ENCODE results near the gene RCHY1. TPM values are rescaled to one million over a fixed set of nuclear protein-coding genes. Genes with fewer than 3 reads are reported as not detected.
"Not testable (repeated sequence)": the region's sequence is repeated elsewhere in the genome, so short reads cannot be mapped to it uniquely, and the experiment has no call there.

The RCHY1 gene
- total RNA-seq, 1 donor from 2014 or later, result 21.5 TPM

DNA sequence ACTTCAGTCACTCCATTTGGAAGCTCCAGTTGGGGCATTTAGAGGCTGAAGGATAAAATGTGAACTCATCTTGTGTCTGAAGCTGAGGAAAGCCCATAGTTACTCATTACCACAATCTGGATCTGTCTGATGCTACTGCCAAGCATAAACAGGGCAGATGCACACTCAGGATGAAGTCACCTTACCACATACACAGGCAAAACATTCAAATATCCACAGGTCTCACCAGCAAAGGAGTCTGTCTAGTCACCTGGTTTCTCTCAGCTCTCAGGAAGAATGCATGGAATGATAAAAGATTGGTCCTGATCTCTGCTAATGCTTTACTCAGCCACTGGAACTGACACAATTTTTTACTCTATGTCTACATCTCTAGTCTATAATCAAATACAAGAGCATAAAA, 28.6 kb upstream of the RCHY1 start:
- TF ChIP-seq, protein P1, sequence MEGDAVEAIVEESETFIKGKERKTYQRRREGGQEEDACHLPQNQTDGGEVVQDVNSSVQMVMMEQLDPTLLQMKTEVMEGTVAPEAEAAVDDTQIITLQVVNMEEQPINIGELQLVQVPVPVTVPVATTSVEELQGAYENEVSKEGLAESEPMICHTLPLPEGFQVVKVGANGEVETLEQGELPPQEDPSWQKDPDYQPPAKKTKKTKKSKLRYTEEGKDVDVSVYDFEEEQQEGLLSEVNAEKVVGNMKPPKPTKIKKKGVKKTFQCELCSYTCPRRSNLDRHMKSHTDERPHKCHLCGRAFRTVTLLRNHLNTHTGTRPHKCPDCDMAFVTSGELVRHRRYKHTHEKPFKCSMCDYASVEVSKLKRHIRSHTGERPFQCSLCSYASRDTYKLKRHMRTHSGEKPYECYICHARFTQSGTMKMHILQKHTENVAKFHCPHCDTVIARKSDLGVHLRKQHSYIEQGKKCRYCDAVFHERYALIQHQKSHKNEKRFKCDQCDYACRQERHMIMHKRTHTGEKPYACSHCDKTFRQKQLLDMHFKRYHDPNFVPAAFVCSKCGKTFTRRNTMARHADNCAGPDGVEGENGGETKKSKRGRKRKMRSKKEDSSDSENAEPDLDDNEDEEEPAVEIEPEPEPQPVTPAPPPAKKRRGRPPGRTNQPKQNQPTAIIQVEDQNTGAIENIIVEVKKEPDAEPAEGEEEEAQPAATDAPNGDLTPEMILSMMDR (IDR thresholded peaks at IDR 0.05; ENCODE audit: partially characterized antibody, unreplicated experiment), result no peak
- no peak overlapping the region for H3K27ac Mint-ChIP-seq (ENCODE audit: unreplicated experiment)

DNA sequence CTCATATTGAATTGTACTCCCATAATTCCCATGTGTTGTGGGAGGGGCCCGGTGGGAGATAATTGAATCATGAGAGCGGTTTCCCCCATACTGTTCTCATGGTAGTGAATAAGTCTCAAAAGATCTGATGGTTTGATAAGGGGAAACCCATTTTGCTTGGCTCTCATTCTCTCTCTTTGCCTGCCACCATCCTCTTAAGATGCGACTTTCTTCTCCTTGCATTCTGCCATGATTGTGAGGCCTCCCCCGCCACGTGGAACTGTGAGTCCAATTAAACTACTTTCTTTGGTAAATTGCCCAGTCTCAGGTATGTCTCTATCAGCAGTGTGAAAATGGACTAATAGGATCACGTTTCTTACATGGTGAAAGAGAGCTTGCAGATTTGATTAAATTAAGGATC, 23.1 kb upstream of the RCHY1 start:
- not testable (repeated sequence) for DNase-seq; H3K4me1 Mint-ChIP-seq (ENCODE audit: low read depth, unreplicated experiment); H3K27ac Mint-ChIP-seq (ENCODE audit: unreplicated experiment); H3K4me3 Mint-ChIP-seq (ENCODE audit: unreplicated experiment); H3K27me3 Mint-ChIP-seq (ENCODE audit: unreplicated experiment)
- Mint-ChIP-seq H3K36me3 (ENCODE audit: unreplicated experiment) (peaks cover 17% of the 10 kb centered on the region), H3K9me3 (ENCODE audit: unreplicated experiment) (peaks cover 10% of the 10 kb centered on the region)

More for the DNA sequence above, 28.6 kb upstream of the RCHY1 start:
- DNase-seq, result no peak
- no peaks in the 10 kb centered on the region for H3K27me3 Mint-ChIP-seq (ENCODE audit: unreplicated experiment)
- peaks cover 3% of the 10 kb centered on the region for H3K9me3 Mint-ChIP-seq (ENCODE audit: unreplicated experiment)
- peaks cover 3% of the 10 kb centered on the region for H3K36me3 Mint-ChIP-seq (ENCODE audit: unreplicated experiment)
- no peaks in the 10 kb centered on the region for H3K4me1 Mint-ChIP-seq (ENCODE audit: low read depth, unreplicated experiment)
- no peak overlapping the region for H3K4me3 Mint-ChIP-seq (ENCODE audit: unreplicated experiment)

DNA sequence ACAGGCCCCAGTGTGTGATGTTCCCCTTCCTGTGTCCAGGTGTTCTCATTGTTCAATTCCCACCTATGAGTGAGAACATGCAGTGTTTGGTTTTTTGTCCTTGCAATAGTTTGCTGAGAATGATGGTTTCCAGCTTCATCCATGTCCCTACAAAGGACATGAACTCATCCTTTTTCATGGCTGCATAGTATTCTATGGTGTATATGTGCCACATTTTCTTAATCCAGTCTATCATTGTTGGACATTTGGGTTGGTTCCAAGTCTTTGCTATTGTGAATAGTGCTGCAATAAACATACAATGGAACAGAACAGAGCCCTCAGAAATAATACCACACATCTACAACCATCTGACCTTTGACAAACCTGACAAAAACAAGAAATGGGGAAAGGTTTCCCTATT, 19.7 kb upstream of the RCHY1 start:
- peaks cover 18% of the 10 kb centered on the region for H3K9me3 Mint-ChIP-seq (ENCODE audit: unreplicated experiment)
- DNase-seq; H3K4me3 Mint-ChIP-seq (ENCODE audit: unreplicated experiment); H3K4me1 Mint-ChIP-seq (ENCODE audit: low read depth, unreplicated experiment); H3K27ac Mint-ChIP-seq (ENCODE audit: unreplicated experiment); H3K27me3 Mint-ChIP-seq (ENCODE audit: unreplicated experiment): not testable (repeated sequence)
- H3K36me3 Mint-ChIP-seq (ENCODE audit: unreplicated experiment), result peaks cover 38% of the 10 kb centered on the region

DNA sequence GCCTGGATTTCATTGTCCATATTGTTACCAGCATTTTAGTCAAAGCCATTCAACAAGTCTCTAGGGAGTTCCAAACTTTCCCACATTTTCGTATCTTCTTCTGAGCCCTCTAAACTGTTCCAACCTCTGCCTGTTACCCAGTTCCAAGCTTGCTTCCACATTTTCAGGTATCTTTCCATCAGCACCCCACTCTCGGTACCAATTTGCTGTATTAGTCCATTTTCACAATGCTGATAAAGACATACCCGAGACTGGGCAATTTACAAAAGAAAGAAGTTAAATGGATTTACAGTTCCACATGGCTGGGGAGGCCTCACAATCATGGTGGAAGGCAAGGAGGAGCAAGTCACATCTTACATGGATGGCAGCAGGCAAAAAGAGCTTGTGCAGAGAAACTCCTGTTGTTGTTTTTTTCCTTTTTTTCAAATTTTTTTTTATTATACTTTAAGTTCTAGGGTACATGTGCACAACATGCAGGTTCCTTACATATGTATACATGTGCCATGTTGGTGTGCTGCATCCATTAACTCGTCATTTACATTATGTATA, 19.2 kb upstream of the RCHY1 start:
- not testable (repeated sequence) for DNase-seq; H3K4me3 Mint-ChIP-seq (ENCODE audit: unreplicated experiment); H3K27me3 Mint-ChIP-seq (ENCODE audit: unreplicated experiment); H3K27ac Mint-ChIP-seq (ENCODE audit: unreplicated experiment); H3K4me1 Mint-ChIP-seq (ENCODE audit: low read depth, unreplicated experiment)
- H3K36me3 Mint-ChIP-seq (ENCODE audit: unreplicated experiment), result peaks cover 38% of the 10 kb centered on the region
- H3K9me3 Mint-ChIP-seq (ENCODE audit: unreplicated experiment), result peaks cover 15% of the 10 kb centered on the region

DNA sequence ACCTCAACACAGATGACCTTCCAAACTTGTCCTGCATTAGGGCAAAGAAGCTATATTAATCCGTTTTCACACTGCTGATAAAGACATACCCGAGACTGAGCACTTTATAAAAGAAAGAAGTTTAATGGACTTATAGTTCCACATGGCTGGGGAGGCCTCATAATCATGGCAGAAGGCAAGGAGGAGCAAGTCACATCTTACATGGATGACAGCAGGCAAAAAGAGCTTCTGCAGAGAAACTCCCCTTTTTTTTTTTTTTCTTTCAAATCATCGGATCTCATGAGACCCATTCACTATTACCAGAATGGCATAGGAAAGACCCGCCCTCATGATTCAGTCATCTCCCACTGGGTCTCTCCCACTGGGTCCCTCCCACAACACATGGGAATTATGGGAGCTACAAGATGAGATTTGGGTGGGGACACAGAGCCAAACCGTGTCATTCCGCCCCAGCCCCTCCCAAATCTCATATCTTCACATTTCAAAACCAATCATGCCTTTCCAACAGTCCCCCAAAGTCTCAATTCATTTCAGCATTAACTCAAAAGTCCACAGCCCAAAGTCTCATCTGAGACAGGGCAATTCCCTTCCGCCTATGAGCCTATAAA, 17.4 kb upstream of the RCHY1 start:
- not testable (repeated sequence) for H3K27me3 Mint-ChIP-seq (ENCODE audit: unreplicated experiment); H3K4me1 Mint-ChIP-seq (ENCODE audit: low read depth, unreplicated experiment); DNase-seq; H3K4me3 Mint-ChIP-seq (ENCODE audit: unreplicated experiment); H3K27ac Mint-ChIP-seq (ENCODE audit: unreplicated experiment)
- Mint-ChIP-seq H3K36me3 (ENCODE audit: unreplicated experiment) (peaks cover 32% of the 10 kb centered on the region), H3K9me3 (ENCODE audit: unreplicated experiment) (peaks cover 11% of the 10 kb centered on the region)

DNA sequence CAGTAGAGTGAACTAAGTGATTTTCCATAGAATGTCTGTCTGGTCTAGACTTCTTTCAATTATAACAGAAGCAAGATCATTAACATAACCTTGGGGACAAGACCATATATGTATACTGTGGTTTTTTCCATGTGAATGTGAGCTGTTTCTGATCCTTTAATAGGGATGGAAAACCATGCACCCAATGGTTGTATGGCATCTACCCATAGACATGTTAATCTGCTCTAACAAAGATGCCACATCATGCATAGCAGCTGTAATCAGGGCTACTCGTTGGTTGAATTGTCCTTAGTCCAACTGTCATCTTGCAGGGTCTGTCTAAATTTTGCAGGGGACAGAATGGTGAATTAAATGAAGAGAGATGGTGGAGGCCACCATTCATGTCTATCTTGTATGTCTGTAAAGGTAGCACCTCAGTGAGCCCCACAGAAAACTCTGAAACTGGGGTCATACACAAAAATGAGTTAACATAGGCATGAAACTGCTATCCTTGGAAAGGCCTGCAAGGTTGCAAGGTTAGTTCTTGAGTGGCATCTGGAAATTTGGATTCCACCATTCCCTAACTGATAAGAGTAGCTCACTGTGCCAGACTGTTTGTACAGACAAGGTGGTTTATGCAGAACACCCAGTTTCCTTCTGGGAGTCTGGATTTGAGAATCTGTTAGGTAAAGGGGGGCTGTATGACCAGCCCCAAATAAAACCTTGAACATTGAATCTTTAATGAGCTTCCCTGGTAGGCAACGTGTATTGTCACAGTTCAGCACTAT, 16.5 kb upstream of the RCHY1 start:
- no peak for DNase-seq
- peaks cover 4% of the 10 kb centered on the region for H3K4me1 Mint-ChIP-seq (ENCODE audit: low read depth, unreplicated experiment)
- peaks cover 32% of the 10 kb centered on the region for H3K36me3 Mint-ChIP-seq (ENCODE audit: unreplicated experiment)
- H3K4me3 Mint-ChIP-seq (ENCODE audit: unreplicated experiment), result no peak overlapping the region
- peaks cover 11% of the 10 kb centered on the region for H3K9me3 Mint-ChIP-seq (ENCODE audit: unreplicated experiment)
- peaks cover 2% of the 10 kb centered on the region for H3K27me3 Mint-ChIP-seq (ENCODE audit: unreplicated experiment)
- no peak overlapping the region for H3K27ac Mint-ChIP-seq (ENCODE audit: unreplicated experiment)
- TF ChIP-seq, protein P1 (IDR thresholded peaks at IDR 0.05; ENCODE audit: partially characterized antibody, unreplicated experiment), result no peak

DNA sequence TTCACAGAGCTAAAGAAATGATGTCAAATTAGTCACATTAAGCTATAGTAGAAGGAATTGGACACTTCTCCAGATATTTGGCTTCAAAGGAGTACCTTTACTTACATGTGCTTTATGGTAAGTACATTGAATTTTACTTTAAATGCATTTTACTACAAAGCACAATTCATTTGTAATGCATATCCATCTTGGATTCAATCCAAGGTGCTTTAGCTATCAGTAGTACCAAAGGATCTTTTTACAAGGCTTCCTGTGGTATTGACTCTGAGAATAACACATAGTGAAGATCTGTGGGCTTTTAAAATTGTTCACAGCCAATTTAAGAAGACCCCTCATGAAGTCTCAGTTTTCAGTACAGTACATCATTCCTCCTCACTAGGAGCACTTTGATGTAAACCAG, 13.3 kb upstream of the RCHY1 start:
- H3K36me3 Mint-ChIP-seq (ENCODE audit: unreplicated experiment), result peaks cover 23% of the 10 kb centered on the region

More for the DNA sequence above, 13.3 kb upstream of the RCHY1 start:
- Mint-ChIP-seq H3K4me3 (ENCODE audit: unreplicated experiment) (no peak overlapping the region), H3K4me1 (ENCODE audit: low read depth, unreplicated experiment) (peaks cover 6% of the 10 kb centered on the region), H3K27me3 (ENCODE audit: unreplicated experiment) (no peaks in the 10 kb centered on the region), H3K27ac (ENCODE audit: unreplicated experiment) (no peak overlapping the region), H3K9me3 (ENCODE audit: unreplicated experiment) (peaks cover 8% of the 10 kb centered on the region)
- TF ChIP-seq, protein P1 (IDR thresholded peaks at IDR 0.05; ENCODE audit: partially characterized antibody, unreplicated experiment), result no peak
- no peak for DNase-seq

Data from glutamatergic neuron (in vitro differentiated cells).